HepG2 (cell line): ENCODE data around the gene PARVA. TPM values are rescaled to one million over a fixed set of nuclear protein-coding genes. Genes with fewer than 3 reads are reported as not detected.

Experiments
- ATAC-seq: fragments of 200-7000 bp; cut with Tn5 transposase; 3 replicates; pipeline ENCODE4 v1.9.1; 2020; ENCODE audit warnings: mild to moderate bottlenecking, moderate library complexity
- BruUV-seq: library from RNA; stranded (reverse); fragments of 400-500 nt; replicated peaks from 2 replicates; lab custom pipeline; 2021; lab: Mats Ljungman, UMichigan
- CTCF ChIA-PET: fragments of 300-600 bp; formaldehyde crosslinking; extraction: SDS; loops from one replicate; lab custom pipeline; 2021; ENCODE audit warnings: low total read pairs, inconsistent platforms, low intra/inter-chr PET ratio; lab: Yijun Ruan, JAX
- POLR2A ChIA-PET: fragments of 350-600 bp; sonication (Branson Sonifier 250); formaldehyde crosslinking; loops from one replicate; lab custom pipeline; 2020; ENCODE audit warnings: antibody characterized with exemption, inconsistent platforms; lab: Yijun Ruan, JAX
- DNase-seq: peaks from one replicate; pipeline ENCODE4 v3.0.0-alpha.2; 2015; ENCODE audit warnings: low spot score
- FAIRE-seq: peaks from 3 replicates; lab custom pipeline; 2011; peaks lifted over from hg19 to GRCh38; lab: Jason Lieb, UNC
- H2AFZ ChIP-seq: one replicate; pipeline ENCODE4 v1.6.1; 2011; ENCODE audit warnings: low read length, inconsistent platforms
- H3K27ac ChIP-seq: fragments of 300-600 bp; 3 replicates; pipeline ENCODE4 v1.8.0; 2011; ENCODE audit warnings: mixed run types, mild to moderate bottlenecking, mixed read lengths, low read length, inconsistent platforms; ENCODE audit not compliant: insufficient read depth; ENCODE audit errors: extremely low read length
- H3K27me3 ChIP-seq, 2 experiments: fragments of 200-600 bp in 1 of 2; 2 replicates in 1 of 2; 3 replicates in 1 of 2; pipeline versions ENCODE4 v1.6.0 to v1.8.0; 2011; ENCODE audit warnings: low read length in 2 of 2, mild to moderate bottlenecking in 2 of 2, moderate library complexity in 2 of 2, inconsistent platforms in 1 of 2; ENCODE audit not compliant: insufficient read depth in 2 of 2, control insufficient read depth in 1 of 2
- H3K36me3 ChIP-seq, 2 experiments: fragments of 200-600 bp in 1 of 2; replicated peaks in 1 of 2; 2 replicates in 1 of 2; 3 replicates in 1 of 2; pipeline versions ENCODE4 v1.5.1 to v1.8.0; 2011; ENCODE audit warnings: low read length in 2 of 2, inconsistent platforms in 1 of 2; ENCODE audit not compliant: insufficient read depth in 2 of 2, control insufficient read depth in 1 of 2
- H3K4me1 ChIP-seq: 2 replicates; pipeline ENCODE4 v1.5.1; 2012; ENCODE audit warnings: low read length, inconsistent platforms; ENCODE audit not compliant: insufficient read depth
- H3K4me2 ChIP-seq: 2 replicates; pipeline ENCODE4 v1.6.0; 2011; ENCODE audit warnings: low read depth, low read length, inconsistent platforms
- H3K4me3 ChIP-seq, 3 experiments: fragments of 200-600 bp in 1 of 3; sonication (generic), shearing (Covaris generic) in 1 of 3; replicated peaks in 1 of 3; 2 replicates each; pipeline ENCODE4 v1.5.1; 2011 to 2016; ENCODE audit warnings: low read length in 3 of 3, inconsistent platforms in 2 of 3, low read depth in 2 of 3, mild to moderate bottlenecking in 2 of 3, control low read depth in 1 of 3, mixed read lengths in 1 of 3; ENCODE audit not compliant: insufficient read depth in 1 of 3
- H3K79me2 ChIP-seq: one replicate; pipeline ENCODE4 v1.6.1; 2011; ENCODE audit warnings: low read length, inconsistent platforms; ENCODE audit not compliant: insufficient read depth
- H3K9ac ChIP-seq: 2 replicates; pipeline ENCODE4 v1.6.0; 2011; ENCODE audit warnings: mild to moderate bottlenecking, low read depth, low read length, inconsistent platforms; ENCODE audit not compliant: insufficient read depth
- H3K9me3 ChIP-seq: 2 replicates; pipeline ENCODE4 v1.5.1; 2012; ENCODE audit warnings: mild to moderate bottlenecking, low read length
- H4K20me1 ChIP-seq: 2 replicates; pipeline ENCODE4 v1.6.0; 2011; ENCODE audit warnings: inconsistent platforms, mild to moderate bottlenecking, low read length, moderate library complexity; ENCODE audit not compliant: insufficient read depth
- BATF2 ChIP-seq: sonication (generic); formaldehyde crosslinking; IDR thresholded peaks from 2 replicates; pipeline ENCODE4 v1.8.0; 2022; ENCODE audit warnings: mild to moderate bottlenecking, missing genetic modification reagents, moderate library complexity
- HMG20A ChIP-seq: IDR thresholded peaks from 2 replicates; pipeline ENCODE4 v1.6.1; 2016; ENCODE audit warnings: borderline replicate concordance
- NFATC3 ChIP-seq: sonication (generic); formaldehyde crosslinking; IDR thresholded peaks from 2 replicates; pipeline ENCODE4 v1.5.1; 2020; ENCODE audit warnings: mild to moderate bottlenecking, missing genetic modification reagents
- NR2C2 ChIP-seq: sonication (generic); formaldehyde crosslinking; IDR thresholded peaks from 2 replicates; pipeline ENCODE4 v1.4.0; 2020; ENCODE audit warnings: missing genetic modification reagents, mild to moderate bottlenecking, moderate library complexity, borderline replicate concordance
- PATZ1 ChIP-seq: sonication (generic); formaldehyde crosslinking; IDR thresholded peaks from 2 replicates; pipeline ENCODE4 v1.4.0; 2020; ENCODE audit warnings: missing genetic modification reagents
- PHF5A ChIP-seq: IDR thresholded peaks from one replicate; pipeline ENCODE4 v1.6.1; 2018; ENCODE audit warnings: low read depth, missing genetic modification reagents; ENCODE audit not compliant: unreplicated experiment
- PITX1 ChIP-seq: sonication (generic); formaldehyde crosslinking; IDR thresholded peaks from 2 replicates; pipeline ENCODE4 v1.5.1; 2020; ENCODE audit warnings: mild to moderate bottlenecking, missing genetic modification reagents
- SOX5 ChIP-seq: IDR thresholded peaks from 2 replicates; pipeline ENCODE4 v1.6.1; 2016; ENCODE audit warnings: borderline replicate concordance
- ZBTB34 ChIP-seq: sonication (generic); formaldehyde crosslinking; IDR thresholded peaks from 2 replicates; pipeline ENCODE4 v1.8.0; 2022; ENCODE audit warnings: mild to moderate bottlenecking, missing genetic modification reagents
- ZNF431 ChIP-seq: sonication (generic); formaldehyde crosslinking; IDR thresholded peaks from 2 replicates; pipeline ENCODE4 v1.9.0; 2022; ENCODE audit warnings: missing genetic modification reagents, low read depth, mild to moderate bottlenecking, borderline replicate concordance
- ZNF704 ChIP-seq: sonication (generic); formaldehyde crosslinking; IDR thresholded peaks from 2 replicates; pipeline ENCODE4 v1.8.1; 2023; ENCODE audit warnings: mild to moderate bottlenecking, inconsistent platforms, moderate library complexity, missing genetic modification reagents, borderline replicate concordance
- WGBS: methylation state at CpG from one replicate; pipeline ENCODE4 v1.1.6; 2017; ENCODE audit warnings: low lambda C conversion rate; 5-methylcytosine and 5-hydroxymethylcytosine counted together
- in situ Hi-C: cut with HindIII; loops from 2 replicates; pipeline ENCODE4 v1.10.0; 2017; ENCODE audit warnings: low pct_unique_long_range_greater_than_20kb; ENCODE audit not compliant: extremely low pct_ligation_motif_present
- intact Hi-C: fragments of 100-400 bp; cut with micrococcal nuclease; formaldehyde crosslinking; loops from one replicate; pipeline ENCODE4 v1.10.0; 2022; ENCODE audit not compliant: unreplicated experiment
- polyA plus RNA-seq, 8 experiments: library from polyadenylated mRNA; depleted of rRNA in 3 of 8; stranded (reverse) in 7 of 8; unstranded in 1 of 8; fragments of >200 nt; fragmentation: Illumina TruSeq in 4 of 8; extraction: Trizol in 4 of 8; gene quantifications; 2 replicates each; pipeline versions ENCODE4 v1.2.1 to v1.2.3, GENCODE V29; 2011 to 2016; ENCODE audit warnings: low read depth in 4 of 8, missing spikeins in 1 of 8, mixed read lengths in 1 of 8; ENCODE audit not compliant: insufficient read depth in 1 of 8
- total RNA-seq, 5 experiments: library from RNA; depleted of rRNA; stranded (reverse); fragments of >200 nt; fragmentation: Illumina TruSeq; extraction: Trizol; gene quantifications; 2 replicates each; pipeline ENCODE4 v1.2.3, GENCODE V29; 2016; ENCODE audit warnings: low read depth in 1 of 5

PARVA gene
- total and polyA plus RNA-seq, 2 of the 13 experiments (the other 11 are each of a cell fraction or from before 2014, with no cell fraction given): 5.9 to 9.1 TPM

GRCh38 chr11:12531020-12531419, 153.6 kb downstream of the PARVA start:
- DNase-seq (no peak), FAIRE-seq (no peak), ATAC-seq (no peak)
- Histone ChIP-seq H3K36me3 (no peaks in the 10 kb centered on the region), H3K4me2 (no peak overlapping the region), H3K4me3 (no peak overlapping the region), H3K4me1 (no peaks in the 10 kb centered on the region), H3K27me3 (no peaks in the 10 kb centered on the region; a peak in 1 of 5 replicates), H3K9me3 (no peaks in the 10 kb centered on the region), H3K79me2 (no peaks in the 10 kb centered on the region), H2AFZ (no peak overlapping the region), H4K20me1 (no peaks in the 10 kb centered on the region), H3K27ac (no peak overlapping the region), H3K9ac (no peak overlapping the region)
- POLR2A ChIA-PET: no interaction called here
- TF ChIP-seq BATF2 (CRISPR knock-in tag) (no peak), PATZ1 (CRISPR knock-in tag) (no peak), SOX5 (CRISPR knock-in tag) (no peak)
- WGBS: 70% methylated on average over 5 of the region's 5 CpGs
- intact Hi-C loops (no loop called here), in situ Hi-C loops (no loop called here)
- BruUV-seq: no TSS peak
- CTCF ChIA-PET: no interaction called here

GRCh38 chr11:12531681-12532080, 154.3 kb downstream of the PARVA start:
- Histone ChIP-seq H3K4me1 (no peaks in the 10 kb centered on the region), H3K9ac (no peak overlapping the region), H3K4me2 (no peak overlapping the region), H3K27me3 (no peaks in the 10 kb centered on the region; a peak in 1 of 5 replicates), H3K27ac (no peak overlapping the region), H4K20me1 (no peaks in the 10 kb centered on the region), H2AFZ (no peak overlapping the region)
- no peak for DNase-seq
- CTCF ChIA-PET: no interaction called here
- TF ChIP-seq ZBTB34 (CRISPR knock-in tag) (no peak), ZNF704 (no peak), NR2C2 (CRISPR knock-in tag) (no peak), ZNF431 (CRISPR knock-in tag) (no peak), NFATC3 (CRISPR knock-in tag) (no peak), PITX1 (CRISPR knock-in tag) (no peak), HMG20A (no peak), PHF5A (CRISPR knock-in tag) (no peak)
- TF ChIP-seq, all 625 proteins: peak for 0
- no peaks in the 10 kb centered on the region for H3K36me3 ChIP-seq
- intact Hi-C loops (no loop called here), in situ Hi-C loops (no loop called here)
- WGBS: 86% methylated on average over 3 of the region's 3 CpGs
- FAIRE-seq (no peak), ATAC-seq (no peak)
- H3K79me2 ChIP-seq: no peaks in the 10 kb centered on the region
- no TSS peak for BruUV-seq
- POLR2A ChIA-PET: no interaction called here
- H3K4me3 ChIP-seq: no peak overlapping the region
- H3K9me3 ChIP-seq: no peaks in the 10 kb centered on the region
